Pancreas (tissue), 10 donors: ENCODE measurements around the gene SULF2. TPM values are rescaled to one million over a fixed set of nuclear protein-coding genes. Genes with fewer than 3 reads are reported as not detected.

Experiments used
- ATAC-seq, 4 donors: fragments of 200-7000 bp; cut with Tn5 transposase; one replicate each; pipeline versions ENCODE4 v1.8.0 to v1.9.1; 2020; ENCODE audit warnings: mild to moderate bottlenecking in 4 of 4, moderate library complexity in 4 of 4
- DNase-seq, 6 donors: peaks; one replicate each; pipeline ENCODE4 v3.0.0-alpha.2; 2020
- FAIRE-seq: peaks from 2 replicates; lab custom pipeline; 2012; peaks lifted over from hg19 to GRCh38; lab: Jason Lieb, UNC
- H3K27ac ChIP-seq, 4 donors: fragments of 200-600 bp; sonication (generic); 1 replicate in 3 of 4; 2 replicates in 1 of 4; pipeline versions ENCODE4 v1.5.0 to v1.8.0; 2020
- H3K27me3 ChIP-seq, 4 donors: fragments of 200-600 bp; one replicate each; pipeline ENCODE4 v1.8.0; 2021
- H3K36me3 ChIP-seq, 3 donors: fragments of 200-600 bp; sonication (generic) in 1 of 3; one replicate each; pipeline versions ENCODE4 v1.5.0 to v1.8.0; 2020 to 2021
- H3K4me1 ChIP-seq, 3 donors: fragments of 200-600 bp; one replicate each; pipeline ENCODE4 v1.8.0; 2021
- H3K4me3 ChIP-seq, 4 donors: fragments of 200-600 bp; sonication (generic) in 2 of 4; one replicate each; pipeline versions ENCODE4 v1.5.0 to v1.8.0; 2020 to 2021
- H3K9me3 ChIP-seq, 4 donors: fragments of 200-600 bp; one replicate each; pipeline ENCODE4 v1.8.0; 2021
- CTCF ChIP-seq, 4 donors: fragments of 200-600 bp; sonication (generic) in 3 of 4; IDR thresholded peaks; one replicate each; pipeline versions ENCODE4 v1.5.0 to v1.8.0; 2021; ENCODE audit warnings: antibody characterized with exemption in 4 of 4
- WGBS, 2 donors: extraction: QIAGEN DNeasy Blood & Tissue Kit; methylation state at CpG; one replicate each; pipeline ENCODE4 v1.1.7; 2013; 5-methylcytosine and 5-hydroxymethylcytosine counted together
- intact Hi-C, 3 donors: fragments of 100-400 bp; cut with DNase I; formaldehyde crosslinking; loops; one replicate each; pipeline versions ENCODE4 v1.11.1 to v1.14.2; 2022
- polyA plus RNA-seq, 2 donors: library from polyadenylated mRNA; stranded (reverse); fragments of 200-250 nt; gene quantifications; one replicate each; pipeline ENCODE4 v1.2.3, GENCODE V29; 2013
- total RNA-seq, 6 donors: library from RNA; stranded (reverse); fragmentation: NEBNext Ultra II Directional in 4 of 6; extraction: Animal tissue kit (Norgen Biotek cat#: 25700) in 4 of 6; gene quantifications; one replicate each; pipeline versions ENCODE4 v1.2.1 to v1.2.4, GENCODE V29; 2021 to 2023
- donor health status: healthy with polysubstance abuse.
- donor health status: DM: no; HTN: no; CAD: no; lungs with moderate emphysema.
- donor health status: DM: no; HTN: no; CAD: no.
- donor health status: control.
- donor health status: control.
- donor health status: Bipolar disorder and iron deficiency.
- donor health status: DM: yes; HTN: yes; CAD: no.
- donor health status: DM: no; HTN: no; CAD: no.
- donor health status: DM: no; HTN: no; CAD: no.
- donor health status: DM: yes; HTN: yes; CAD: no.

SULF2 gene
- total and polyA plus RNA-seq, 8 donors, result 4.5 to 41.7 (median 9.2) TPM

- 53 to 71% methylated on average over 20 of the region's 20 CpGs for WGBS, 2 donors
- no peak for FAIRE-seq
- Histone ChIP-seq H3K27ac (no peak overlapping the region), H3K9me3 (no peaks in the 10 kb centered on the region), H3K4me1 (no peaks in the 10 kb centered on the region), H3K4me3 (no peak overlapping the region), H3K27me3 (no peaks in the 10 kb centered on the region), H3K36me3 (no peaks in the 10 kb centered on the region)
- no peak for TF ChIP-seq CTCF (IDR thresholded peaks at IDR 0.05)
- intact Hi-C loops, result loop anchor here (5.0 to 10.0 kb wide), 2 partner anchors 946 to 949 kb away; no protein-coding TSS in a partner anchor
- DNase-seq, result peak in 1 of 6 donors; percentile 49
- ATAC-seq, result no peak
These were observed 109.0 kb downstream of the SULF2 start for GRCh38 chr20:47676219-47676721.

DNA sequence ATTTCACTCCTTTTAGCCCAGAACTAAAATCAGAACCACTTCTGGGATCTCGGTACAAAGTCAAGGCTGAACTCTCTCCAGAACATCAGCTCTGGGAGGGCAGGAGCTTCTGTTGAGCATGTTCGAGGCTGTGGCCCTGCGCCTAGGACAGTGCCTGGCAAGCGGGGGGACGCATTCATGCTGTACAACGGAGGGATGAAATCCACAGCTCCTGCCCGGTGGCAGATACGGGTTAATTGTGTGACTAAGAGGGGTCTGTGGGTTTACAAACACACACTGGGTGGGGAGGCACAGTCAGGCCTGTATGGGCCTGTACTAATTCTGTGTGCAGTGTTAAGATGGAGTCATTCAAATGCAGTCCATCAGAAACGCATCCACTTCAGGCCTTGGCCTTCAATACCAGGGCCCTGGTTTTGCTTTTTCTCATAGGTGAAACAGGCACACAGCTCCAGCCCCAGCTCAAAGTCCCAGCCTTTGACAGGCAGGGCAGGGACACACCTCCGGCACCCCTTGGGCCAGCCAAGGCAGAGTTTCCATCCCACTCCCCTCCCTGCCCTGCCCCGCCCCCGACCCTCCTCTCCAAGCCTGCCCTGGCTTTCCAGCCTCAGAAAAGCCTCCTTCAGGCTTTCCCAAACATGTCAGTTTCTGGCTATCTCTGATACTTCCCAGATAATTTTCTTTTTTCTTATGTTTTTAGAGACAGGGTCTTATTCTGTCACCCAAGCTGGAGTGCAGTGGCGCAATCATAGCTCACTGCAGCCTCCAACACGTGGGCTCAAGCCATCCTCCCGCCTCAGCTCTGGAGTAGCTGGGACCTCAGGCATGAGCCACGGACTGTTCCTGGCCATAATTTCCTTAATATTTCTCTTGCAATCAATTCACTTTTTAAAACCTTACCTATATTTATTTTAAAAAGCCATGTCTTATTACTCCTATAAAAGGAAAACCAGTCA is 109.8 kb downstream of the SULF2 start:
- Histone ChIP-seq H3K4me3 (no peak overlapping the region), H3K9me3 (no peaks in the 10 kb centered on the region), H3K36me3 (no peaks in the 10 kb centered on the region), H3K27ac (no peak overlapping the region), H3K4me1 (no peaks in the 10 kb centered on the region), H3K27me3 (no peaks in the 10 kb centered on the region)
- no peak for TF ChIP-seq CTCF (IDR thresholded peaks at IDR 0.05)
- intact Hi-C loops, result loop anchor here (5.0 to 10.0 kb wide), 2 partner anchors 947 to 949 kb away; no protein-coding TSS in a partner anchor
- WGBS, 2 donors, result 79 to 86% methylated on average over 15 to 16 of the region's 16 CpGs
- ATAC-seq (no peak), FAIRE-seq (no peak), DNase-seq (peak in 1 of 6 donors; percentile 40)

DNA sequence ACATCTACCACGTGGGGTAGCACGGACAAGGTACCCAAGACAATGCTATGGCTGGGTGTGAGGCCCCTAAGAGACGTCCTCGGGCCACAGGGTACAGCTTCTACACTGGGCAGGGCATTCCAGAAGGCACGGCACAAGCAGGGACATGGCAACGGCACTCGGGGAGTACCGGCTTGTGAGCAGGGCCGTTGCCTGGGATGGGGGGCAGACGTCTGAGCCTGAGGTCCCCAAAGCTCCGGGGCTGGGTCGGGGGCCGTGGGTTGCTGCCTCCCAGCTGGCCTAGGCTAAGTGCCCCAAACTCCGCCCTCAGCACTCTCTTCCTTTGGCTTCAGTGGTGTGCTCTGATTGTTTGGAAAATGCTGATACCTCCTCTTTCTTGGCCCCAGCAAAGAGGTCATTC is 110.6 kb downstream of the SULF2 start:
- TF ChIP-seq CTCF (IDR thresholded peaks at IDR 0.05), result no peak
- Histone ChIP-seq H3K9me3 (no peaks in the 10 kb centered on the region), H3K27me3 (no peaks in the 10 kb centered on the region), H3K36me3 (no peaks in the 10 kb centered on the region), H3K4me1 (no peaks in the 10 kb centered on the region), H3K4me3 (no peak overlapping the region), H3K27ac (no peak overlapping the region)
- DNase-seq (no peak), ATAC-seq (no peak), FAIRE-seq (no peak)
- intact Hi-C loops, result loop anchor here (5.0 to 10.0 kb wide), 2 partner anchors 948 to 950 kb away; no protein-coding TSS in a partner anchor
- 65 to 77% methylated on average over 14 of the region's 14 CpGs for WGBS, 2 donors

DNA sequence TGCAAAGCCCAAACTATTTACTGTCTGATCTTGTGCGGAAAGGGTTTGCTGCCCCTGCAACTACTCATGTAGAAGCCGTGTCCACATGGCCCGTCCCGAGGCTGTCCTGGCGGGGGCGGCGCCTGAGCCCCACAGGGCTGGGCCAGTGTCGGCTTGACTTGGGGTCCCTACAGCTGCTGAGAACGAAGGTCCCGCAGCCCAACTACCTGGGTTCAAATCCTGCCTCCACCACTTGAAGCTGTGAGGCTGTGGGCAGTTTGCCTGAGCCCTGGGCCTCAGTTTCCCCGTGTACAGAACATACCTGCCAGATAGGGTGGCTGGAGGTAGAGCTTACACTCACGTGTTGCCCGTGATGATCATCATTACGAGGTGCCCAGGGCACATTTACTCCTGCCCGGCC is 111.1 kb downstream of the SULF2 start:
- no peak for TF ChIP-seq CTCF (IDR thresholded peaks at IDR 0.05)
- no peak for DNase-seq
- Histone ChIP-seq H3K27ac (no peak overlapping the region), H3K4me3 (no peak overlapping the region), H3K9me3 (no peaks in the 10 kb centered on the region), H3K4me1 (no peaks in the 10 kb centered on the region), H3K27me3 (no peaks in the 10 kb centered on the region), H3K36me3 (no peaks in the 10 kb centered on the region)
- WGBS, 2 donors, result 81 to 85% methylated on average over 15 of the region's 15 CpGs
- no peak for FAIRE-seq
- no peak for ATAC-seq
- intact Hi-C loops, result loop anchor here in 1 of 3 donors (10.0 kb wide), 1 partner anchor 951 kb away; no protein-coding TSS in a partner anchor
